A549 treated with CpdA at 1 μM for 4 hours (cell line): ENCODE measurements around the gene GOLGA8T. TPM values are rescaled to one million over a fixed set of nuclear protein-coding genes. Genes with fewer than 3 reads are reported as not detected.

Source experiments
- total RNA-seq: library from RNA; stranded (reverse); fragments of 200-300 nt; extraction: Qiagen RNA extraction; gene quantifications from 5 replicates; pipeline ENCODE4 v1.2.3, GENCODE V29; 2022; ENCODE audit warnings: low read depth

Gene GOLGA8T
- 0.90 to 1.6 TPM (median 1.4 TPM) in 5 replicates for total RNA-seq

GRCh38 chr15:30134751-30135150 is at the start of gene GOLGA8T:
Gene GOLGA8T, plus strand, starts transcription at chr15:30135051. Its CDS starts 98 bp downstream, at chr15:30135149.

Other genes with a start within 250 kb of the GOLGA8T start
- 0.09 TPM in 1 of 5 replicates, not detected in the others for gene GOLGA8J, start 52.1 kb upstream of the GOLGA8T start, total RNA-seq